Uterus (tissue), 4 donors: ENCODE results near the gene OR5L1. TPM values are rescaled to one million over a fixed set of nuclear protein-coding genes. Genes with fewer than 3 reads are reported as not detected.

Source experiments
- DNase-seq, 2 donors: peaks; one replicate each; pipeline ENCODE4 v3.0.0-alpha.2; 2019 to 2020
- H3K27ac ChIP-seq, 2 donors: fragments of 200-600 bp; sonication (generic); 1 replicate in 1 of 2; 2 replicates in 1 of 2; pipeline ENCODE4 v1.5.1; 2016 to 2018
- H3K27me3 ChIP-seq, 2 donors: fragments of 200-600 bp; sonication (generic); one replicate each; pipeline ENCODE4 v1.5.1; 2018 to 2019; ENCODE audit warnings: control low read depth in 1 of 2
- H3K36me3 ChIP-seq, 2 donors: fragments of 200-600 bp; sonication (generic); one replicate each; pipeline ENCODE4 v1.5.1; 2019; ENCODE audit warnings: control low read depth in 1 of 2
- H3K4me1 ChIP-seq, 2 donors: fragments of 200-600 bp; sonication (generic); one replicate each; pipeline ENCODE4 v1.5.1; 2018 to 2019; ENCODE audit warnings: control low read depth in 1 of 2
- H3K4me3 ChIP-seq, 2 donors: fragments of 200-600 bp; sonication (generic); 1 replicate in 1 of 2; 2 replicates in 1 of 2; pipeline ENCODE4 v1.5.1; 2018 to 2019; ENCODE audit warnings: mild to moderate bottlenecking in 1 of 2
- H3K9me3 ChIP-seq, 2 donors: fragments of 200-600 bp; sonication (generic); one replicate each; pipeline ENCODE4 v1.5.1; 2019; ENCODE audit warnings: control low read depth in 1 of 2
- CTCF ChIP-seq, 4 experiments: fragments of 200-600 bp in 2 of 4; fragments of 450-650 bp in 2 of 4; sonication (generic) in 2 of 4; IDR thresholded peaks; one replicate each; pipeline ENCODE4 v1.5.1; 2016 to 2019; ENCODE audit warnings: antibody characterized with exemption in 4 of 4, mild to moderate bottlenecking in 2 of 4, moderate library complexity in 1 of 4
- POLR2A ChIP-seq, 2 donors: fragments of 450-650 bp; IDR thresholded peaks; one replicate each; pipeline ENCODE4 v1.6.1; 2016; ENCODE audit warnings: antibody characterized with exemption in 2 of 2, mild to moderate bottlenecking in 1 of 2, moderate library complexity in 1 of 2
- intact Hi-C: fragments of 100-400 bp; cut with DNase I; formaldehyde crosslinking; loops from one replicate; pipeline ENCODE4 v1.15.1; 2023; ENCODE audit warnings: low total_unique reads
- total RNA-seq, 4 donors: library from RNA; depleted of rRNA in 3 of 4; stranded (reverse); fragments of >200 nt in 3 of 4; gene quantifications; one replicate each; pipeline versions ENCODE4 v1.1.0 to v1.2.4, GENCODE V29; 2014 to 2023
- donor health status: DM: yes; HTN: yes; CAD: no.

The OR5L1 gene
- total RNA-seq, 4 donors from 2014 or later, result not detected

- Histone ChIP-seq H3K27me3 (no peaks in the 10 kb centered on the region), H3K4me1 (no peaks in the 10 kb centered on the region), H3K27ac (no peak overlapping the region), H3K4me3 (no peak overlapping the region), H3K36me3 (no peaks in the 10 kb centered on the region), H3K9me3 (no peaks in the 10 kb centered on the region)
- no peak for TF ChIP-seq CTCF (IDR thresholded peaks at IDR 0.05)
- TF ChIP-seq POLR2A (IDR thresholded peaks at IDR 0.05), result no peak
- DNase-seq, result no peak
- intact Hi-C loops, result no loop called here
These were observed 4.9 kb upstream of the OR5L1 start for GRCh38 chr11:55806248-55806647.

GRCh38 chr11:55819330-55819729 is 8.2 kb downstream of the OR5L1 start, which contains the start of gene OR5D18:
OR5D18 (plus strand) TSS chr11:55819630; CDS start chr11:55819630, 0 bp downstream.
- Histone ChIP-seq H3K27ac (no peak within 1 kb of the TSS), H3K4me3 (no peak within 1 kb of the TSS), H3K27me3 (no peaks in the 10 kb centered on the region), H3K36me3 (no peaks in the 10 kb centered on the region), H3K4me1 (no peaks in the 10 kb centered on the region), H3K9me3 (no peaks in the 10 kb centered on the region)
- TF ChIP-seq POLR2A (IDR thresholded peaks at IDR 0.05), result no peak
- TF ChIP-seq CTCF (IDR thresholded peaks at IDR 0.05), result no peak
- DNase-seq, result no peak
- intact Hi-C loops, result no loop called here

GRCh38 chr11:55826919-55827318 is 15.8 kb downstream of the OR5L1 start, which contains the start of gene OR5L2:
OR5L2 (plus strand) TSS chr11:55827219; CDS start chr11:55827219, 0 bp downstream.
- H3K27me3 ChIP-seq, result no peaks in the 10 kb centered on the region
- DNase-seq, result no peak
- no peaks in the 10 kb centered on the region for H3K9me3 ChIP-seq
- no peaks in the 10 kb centered on the region for H3K36me3 ChIP-seq
- no peak within 1 kb of the TSS for H3K27ac ChIP-seq
- TF ChIP-seq POLR2A (IDR thresholded peaks at IDR 0.05) (no peak), CTCF (IDR thresholded peaks at IDR 0.05) (no peak)
- no peaks in the 10 kb centered on the region for H3K4me1 ChIP-seq
- intact Hi-C loops, result no loop called here
- no peak within 1 kb of the TSS for H3K4me3 ChIP-seq

- Histone ChIP-seq H3K4me3 (no peak within 1 kb of the TSS), H3K27me3 (no peaks in the 10 kb centered on the region), H3K4me1 (no peaks in the 10 kb centered on the region), H3K36me3 (no peaks in the 10 kb centered on the region), H3K9me3 (no peaks in the 10 kb centered on the region), H3K27ac (no peak within 1 kb of the TSS)
- no peak for DNase-seq
- TF ChIP-seq CTCF (IDR thresholded peaks at IDR 0.05) (no peak), POLR2A (IDR thresholded peaks at IDR 0.05) (no peak)
- intact Hi-C loops, result no loop called here
These were observed 27.3 kb downstream of the OR5L1 start, which contains the start of gene OR5D16 for GRCh38 chr11:55838452-55838851. OR5D16 (plus strand) TSS chr11:55838752; CDS start chr11:55838752, 0 bp downstream.

- DNase-seq, result no peak
- Histone ChIP-seq H3K36me3 (no peaks in the 10 kb centered on the region), H3K27me3 (no peaks in the 10 kb centered on the region), H3K4me1 (no peaks in the 10 kb centered on the region), H3K27ac (no peak overlapping the region), H3K4me3 (no peak overlapping the region), H3K9me3 (no peaks in the 10 kb centered on the region)
- intact Hi-C loops, result no loop called here
- no peak for TF ChIP-seq CTCF (IDR thresholded peaks at IDR 0.05)
- no peak for TF ChIP-seq POLR2A (IDR thresholded peaks at IDR 0.05)
These were observed 36.3 kb downstream of the OR5L1 start for GRCh38 chr11:55847453-55847852.
